Stimulated activated CD4-positive, alpha-beta T cell treated with anti-CD3 and anti-CD28 coated beads, Interleukin-4, amount 100 ng/mL, for 4 hours (primary cell): ENCODE results near the gene EPS15.

Experiments
- DNase-seq, 2 experiments: peaks; one replicate each; pipeline ENCODE4 v3.0.0-alpha.2; 2020

The EPS15 gene

DNA sequence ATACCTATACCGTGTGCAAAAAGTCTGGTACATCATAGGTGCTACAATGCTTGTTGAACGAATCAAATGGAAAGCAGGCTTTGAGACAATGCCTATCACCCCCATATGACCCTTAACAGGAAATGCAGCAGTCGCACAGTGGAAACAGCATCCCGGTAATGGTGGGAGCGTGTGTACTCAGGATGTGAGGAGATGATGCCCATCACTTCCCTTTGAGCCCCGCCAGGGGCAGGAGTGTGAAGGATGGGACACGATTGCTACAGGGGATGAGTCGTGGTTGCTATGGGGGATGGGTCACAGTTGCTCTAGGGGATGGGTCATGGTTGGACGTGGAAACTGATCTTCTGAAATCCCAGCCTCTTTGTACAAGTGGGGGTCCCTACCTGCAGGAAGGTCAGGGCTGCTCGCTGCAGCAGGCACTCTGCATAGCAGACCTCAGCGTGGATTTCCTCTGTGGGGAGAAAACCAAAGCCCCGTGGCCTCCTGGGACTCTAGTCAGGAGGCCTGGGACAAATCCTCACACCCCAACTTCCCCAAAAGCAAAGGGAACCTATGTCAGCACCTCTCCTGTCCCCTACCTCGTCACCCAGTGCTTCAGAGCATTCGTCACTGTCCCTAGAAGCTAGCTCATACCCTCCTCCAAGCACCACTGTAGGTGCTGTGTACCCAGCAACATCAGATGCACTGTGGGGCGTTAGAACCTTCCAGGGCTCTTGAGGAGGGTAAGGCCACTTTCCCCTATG, 208.0 kb downstream of the EPS15 start:
- DNase-seq, result no peak

DNA sequence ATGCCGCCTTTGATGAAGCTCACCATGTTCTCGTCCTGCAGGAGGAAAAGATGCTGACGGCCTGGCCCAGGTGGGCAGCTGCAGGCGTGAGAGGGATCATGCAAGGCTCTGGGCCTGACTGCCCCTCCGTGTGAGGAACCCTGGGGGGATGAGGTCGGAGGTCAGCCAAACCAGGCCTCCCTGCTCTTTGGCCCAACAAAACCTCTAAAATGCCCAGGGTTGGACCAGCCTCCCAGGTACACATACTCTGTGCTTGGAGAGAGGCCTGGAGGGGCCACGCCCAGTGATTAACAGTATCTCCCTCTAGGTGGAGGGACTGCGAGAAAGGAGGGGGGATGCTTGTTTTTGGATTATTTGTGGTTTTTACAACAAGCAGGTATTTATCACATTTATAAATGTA, 209.8 kb downstream of the EPS15 start:
- DNase-seq, result no peak

DNA sequence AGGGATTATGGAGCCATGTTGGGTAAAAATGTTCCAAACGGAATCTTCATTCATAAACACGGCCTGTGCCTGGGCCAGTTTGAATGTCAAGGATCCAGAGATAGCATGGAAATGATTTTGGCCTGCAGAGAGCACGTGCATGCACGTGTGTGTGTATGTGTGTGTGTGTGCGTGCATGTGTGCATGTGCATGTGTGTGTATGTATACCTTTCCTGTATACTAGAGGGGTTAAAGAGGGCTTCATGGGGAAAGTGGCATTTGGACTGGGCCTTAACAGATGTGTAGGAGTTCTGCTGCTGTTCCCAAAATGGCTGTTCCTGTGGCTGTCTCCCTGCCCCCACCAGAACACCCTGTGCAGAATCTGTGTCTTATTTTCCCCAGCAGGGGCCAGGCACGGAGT, 210.4 kb downstream of the EPS15 start:
- no peak for DNase-seq

DNA sequence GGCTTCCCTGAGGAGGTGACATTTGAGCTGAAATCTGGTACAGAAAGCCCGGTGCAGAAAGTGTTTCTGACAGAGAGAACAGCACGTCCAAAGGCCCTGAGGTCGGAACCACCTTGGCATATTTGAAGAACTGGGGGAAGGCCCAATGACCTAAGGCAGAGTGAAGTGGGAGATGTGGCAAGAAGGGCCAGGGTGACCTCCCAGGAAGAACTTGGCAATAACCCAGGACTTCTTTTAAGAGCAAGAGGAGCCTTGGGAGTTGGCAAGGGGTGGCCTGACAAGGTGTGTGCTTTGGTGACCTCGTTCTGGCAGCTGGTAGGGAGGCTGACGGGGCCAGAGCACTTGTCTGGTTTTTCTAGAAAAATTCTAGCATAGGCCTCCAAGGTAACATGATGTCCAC, 212.1 kb downstream of the EPS15 start:
- DNase-seq, result no peak

- no peak for DNase-seq
Measured at GRCh38 chr1:51305371-51305823, 213.7 kb downstream of the EPS15 start.

- DNase-seq, result no peak
Measured at GRCh38 chr1:51304360-51304759, 214.7 kb downstream of the EPS15 start.
